GM12874 (cell line): ENCODE data around the gene PSMC2.

ENCODE experiments used
- TF ChIP-seq, protein P1 (sequence below): IDR thresholded peaks from 2 replicates; pipeline ENCODE4 v1.5.1; 2011; ENCODE audit warnings: low read depth, mild to moderate bottlenecking, control low read depth, low read length, moderate library complexity; ENCODE audit not compliant: insufficient read depth

Gene PSMC2

GRCh38 chr7:103391150-103391549 lies 43.7 kb downstream of the PSMC2 start:
- TF ChIP-seq, protein P1, sequence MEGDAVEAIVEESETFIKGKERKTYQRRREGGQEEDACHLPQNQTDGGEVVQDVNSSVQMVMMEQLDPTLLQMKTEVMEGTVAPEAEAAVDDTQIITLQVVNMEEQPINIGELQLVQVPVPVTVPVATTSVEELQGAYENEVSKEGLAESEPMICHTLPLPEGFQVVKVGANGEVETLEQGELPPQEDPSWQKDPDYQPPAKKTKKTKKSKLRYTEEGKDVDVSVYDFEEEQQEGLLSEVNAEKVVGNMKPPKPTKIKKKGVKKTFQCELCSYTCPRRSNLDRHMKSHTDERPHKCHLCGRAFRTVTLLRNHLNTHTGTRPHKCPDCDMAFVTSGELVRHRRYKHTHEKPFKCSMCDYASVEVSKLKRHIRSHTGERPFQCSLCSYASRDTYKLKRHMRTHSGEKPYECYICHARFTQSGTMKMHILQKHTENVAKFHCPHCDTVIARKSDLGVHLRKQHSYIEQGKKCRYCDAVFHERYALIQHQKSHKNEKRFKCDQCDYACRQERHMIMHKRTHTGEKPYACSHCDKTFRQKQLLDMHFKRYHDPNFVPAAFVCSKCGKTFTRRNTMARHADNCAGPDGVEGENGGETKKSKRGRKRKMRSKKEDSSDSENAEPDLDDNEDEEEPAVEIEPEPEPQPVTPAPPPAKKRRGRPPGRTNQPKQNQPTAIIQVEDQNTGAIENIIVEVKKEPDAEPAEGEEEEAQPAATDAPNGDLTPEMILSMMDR, result no peak

- TF ChIP-seq, protein P1, result no peak
Observed at GRCh38 chr7:103391976-103392375, 44.5 kb downstream of the PSMC2 start.

DNA sequence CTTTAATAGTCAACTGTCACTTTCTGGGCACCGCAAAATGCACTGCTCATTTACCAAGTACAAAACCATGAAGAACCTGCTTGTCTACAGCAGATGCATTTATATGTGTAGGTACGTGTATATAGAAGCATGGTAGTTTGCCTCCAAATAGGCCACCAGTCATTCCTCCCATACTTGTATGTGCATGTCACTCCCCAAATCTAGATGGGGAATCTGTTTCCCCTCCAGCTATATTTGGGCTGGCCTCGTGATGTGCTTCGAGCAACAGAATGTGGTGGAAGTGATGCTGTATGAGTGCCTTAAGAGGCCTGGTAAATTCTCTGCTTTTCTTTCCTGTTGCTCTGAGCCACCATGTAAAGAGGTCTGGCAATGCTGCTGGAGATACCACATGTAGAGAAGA lies 47.1 kb downstream of the PSMC2 start:
- TF ChIP-seq, protein P1, result no peak

DNA sequence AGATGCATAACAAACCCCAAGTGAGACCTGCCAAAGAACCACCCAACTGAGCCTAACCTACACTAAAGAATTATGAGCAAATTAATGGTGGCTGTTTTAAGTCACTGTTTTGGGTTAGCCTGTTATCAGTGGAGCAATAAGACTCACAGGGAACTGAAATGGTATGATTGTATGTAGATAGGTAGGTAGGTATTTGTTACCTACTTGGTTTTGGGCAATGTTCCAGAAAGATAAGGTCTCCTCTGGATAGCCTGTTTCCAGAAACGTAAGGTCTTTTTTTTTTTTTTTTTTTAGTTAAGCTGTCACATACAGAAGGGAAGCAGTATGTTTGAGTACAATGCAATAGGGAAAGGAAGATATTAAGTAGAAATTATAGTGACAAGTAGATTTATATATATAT lies 47.6 kb downstream of the PSMC2 start:
- TF ChIP-seq, protein P1, result no peak

GRCh38 chr7:103396471-103396870 lies 49.0 kb downstream of the PSMC2 start:
- TF ChIP-seq, protein P1, result no peak

- TF ChIP-seq, protein P1, result no peak
Observed at GRCh38 chr7:103398483-103399127, 51.2 kb downstream of the PSMC2 start.

GRCh38 chr7:103412151-103412550 lies 64.7 kb downstream of the PSMC2 start:
- TF ChIP-seq, protein P1, result no peak
